HepG2 (cell line): ENCODE data around the gene GLDC. TPM values are rescaled to one million over a fixed set of nuclear protein-coding genes. Genes with fewer than 3 reads are reported as not detected.

Experiments used
- ATAD3A ChIP-seq: sonication (generic); formaldehyde crosslinking; IDR thresholded peaks from 2 replicates; pipeline ENCODE4 v1.4.0; 2020; ENCODE audit warnings: missing genetic modification reagents
- BCL6 ChIP-seq: IDR thresholded peaks from 2 replicates; pipeline ENCODE4 v1.6.1; 2016; ENCODE audit warnings: missing genetic modification reagents, missing compliant biosample characterization
- CERS6 ChIP-seq: sonication (generic); formaldehyde crosslinking; IDR thresholded peaks from 2 replicates; pipeline ENCODE4 v1.5.0; 2020; ENCODE audit warnings: missing genetic modification reagents
- CREB1 ChIP-seq, 2 experiments: fragments of 450-650 bp in 1 of 2; IDR thresholded peaks; 2 replicates each; pipeline ENCODE4 v1.6.1; 2016 to 2017; ENCODE audit warnings: control low read depth in 1 of 2, mild to moderate bottlenecking in 1 of 2, missing compliant biosample characterization in 1 of 2, missing genetic modification characterization in 1 of 2
- HNRNPH1 ChIP-seq: fragments of 200-400 bp; formaldehyde crosslinking; optimal IDR thresholded peaks from 2 replicates; pipeline ENCODE3; 2017; ENCODE audit warnings: mild to moderate bottlenecking, low read depth, low read length
- LBX2 ChIP-seq: sonication (generic); formaldehyde crosslinking; IDR thresholded peaks from 2 replicates; pipeline ENCODE4 v1.5.0; 2020; ENCODE audit warnings: missing genetic modification reagents, mild to moderate bottlenecking, borderline replicate concordance
- PHF21A ChIP-seq: sonication (generic); formaldehyde crosslinking; IDR thresholded peaks from 2 replicates; pipeline ENCODE4 v1.5.0; 2020; ENCODE audit warnings: mild to moderate bottlenecking, missing genetic modification reagents
- PLSCR1 ChIP-seq: sonication (generic); formaldehyde crosslinking; IDR thresholded peaks from 2 replicates; pipeline ENCODE4 v1.5.0; 2020; ENCODE audit warnings: missing genetic modification reagents, mild to moderate bottlenecking, borderline replicate concordance
- RNF219 ChIP-seq: sonication (generic); formaldehyde crosslinking; IDR thresholded peaks from 2 replicates; pipeline ENCODE4 v1.5.0; 2020; ENCODE audit warnings: mild to moderate bottlenecking, missing genetic modification reagents
- SP2 ChIP-seq: sonication (generic); formaldehyde crosslinking; IDR thresholded peaks from 2 replicates; pipeline ENCODE4 v1.5.1; 2020; ENCODE audit warnings: mild to moderate bottlenecking, missing genetic modification reagents
- TFDP1 ChIP-seq: IDR thresholded peaks from 2 replicates; pipeline ENCODE4 v1.6.1; 2016; ENCODE audit warnings: missing compliant biosample characterization, missing genetic modification reagents, borderline replicate concordance
- TGIF2 ChIP-seq: IDR thresholded peaks from 2 replicates; pipeline ENCODE4 v1.6.1; 2016; ENCODE audit warnings: control low read depth, missing compliant biosample characterization
- ZBTB44 ChIP-seq: sonication (generic); formaldehyde crosslinking; IDR thresholded peaks from 2 replicates; pipeline ENCODE4 v1.4.0; 2020; ENCODE audit warnings: missing genetic modification reagents
- ZNF280B ChIP-seq: sonication (generic); formaldehyde crosslinking; IDR thresholded peaks from 2 replicates; pipeline ENCODE4 v1.5.0; 2020; ENCODE audit warnings: missing genetic modification reagents, mild to moderate bottlenecking, borderline replicate concordance
- ZNF562 ChIP-seq: sonication (generic); formaldehyde crosslinking; IDR thresholded peaks from 2 replicates; pipeline ENCODE4 v1.8.0; 2022; ENCODE audit warnings: missing genetic modification reagents, borderline replicate concordance
- ZNF800 ChIP-seq: sonication (generic); formaldehyde crosslinking; IDR thresholded peaks from 2 replicates; pipeline ENCODE4 v1.4.0; 2020; ENCODE audit warnings: missing genetic modification reagents
- polyA plus RNA-seq, 8 experiments: library from polyadenylated mRNA; depleted of rRNA in 3 of 8; stranded (reverse) in 7 of 8; unstranded in 1 of 8; fragments of >200 nt; fragmentation: Illumina TruSeq in 4 of 8; extraction: Trizol in 4 of 8; gene quantifications; 2 replicates each; pipeline versions ENCODE4 v1.2.1 to v1.2.3, GENCODE V29; 2011 to 2016; ENCODE audit warnings: low read depth in 4 of 8, missing spikeins in 1 of 8, mixed read lengths in 1 of 8; ENCODE audit not compliant: insufficient read depth in 1 of 8
- total RNA-seq, 5 experiments: library from RNA; depleted of rRNA; stranded (reverse); fragments of >200 nt; fragmentation: Illumina TruSeq; extraction: Trizol; gene quantifications; 2 replicates each; pipeline ENCODE4 v1.2.3, GENCODE V29; 2016; ENCODE audit warnings: low read depth in 1 of 5

Gene GLDC
- total and polyA plus RNA-seq, 2 of the 13 experiments (the other 11 are each of a cell fraction or from before 2014, with no cell fraction given): 59.3 to 115 TPM

- TF ChIP-seq ATAD3A (CRISPR knock-in tag) (no peak), SP2 (CRISPR knock-in tag) (no peak), ZBTB44 (0 out of 2 replicates have a peak, but pooled peaks have one; percentile 75), ZNF562 (peak; percentile 47; the same call in 1 of the 2 replicates), PLSCR1 (peak; percentile 59; the same call in 1 of the 2 replicates), LBX2 (CRISPR knock-in tag) (peak; percentile 64; the same call in 1 of the 2 replicates), HNRNPH1 (no peak), TFDP1 (CRISPR knock-in tag) (peak; percentile 69; the same call in 1 of the 2 replicates), CREB1 (IDR thresholded peaks at IDR 0.05) (peak; percentile 87), CREB1 (CRISPR knock-in tag; IDR thresholded peaks at IDR 0.05) (peak; percentile 86), BCL6 (CRISPR knock-in tag) (peak; percentile 4; the same call in 1 of the 2 replicates), ZNF280B (peak; percentile 86), TGIF2 (peak; percentile 83), CERS6 (peak; percentile 85; the same call in 1 of the 2 replicates), PHF21A (CRISPR knock-in tag) (peak; percentile 94), ZNF800 (peak; percentile 44), RNF219 (CRISPR knock-in tag) (no peak; the same call in 1 of the 2 replicates)
Measured at GRCh38 chr9:6681147-6681956, 35.8 kb upstream of the GLDC start (continued).
